ENCODE measurements around the gene PSMD6. TPM values are rescaled to one million over a fixed set of nuclear protein-coding genes. Genes with fewer than 3 reads are reported as not detected.

The PSMD6 gene
- total RNA-seq, 4 donors from 2014 or later = 37.3 to 48.7 (median 38.2) TPM

GRCh38 chr3:64057231-64057630 is 33.9 kb upstream of the PSMD6 start:
- no peaks in the 10 kb centered on the region for H3K36me3 ChIP-seq
- DNase-seq = no peak
- TF ChIP-seq POLR2A (IDR thresholded peaks at IDR 0.05) = no peak
- TF ChIP-seq CTCF (IDR thresholded peaks at IDR 0.05) = no peak

GRCh38 chr3:64056606-64057180 is 33.4 kb upstream of the PSMD6 start:
- no peak for DNase-seq
- H3K36me3 ChIP-seq = no peaks in the 10 kb centered on the region
- no peak overlapping the region for H3K27ac ChIP-seq
- no peaks in the 10 kb centered on the region for H3K4me1 ChIP-seq
- no peaks in the 10 kb centered on the region for H3K9me3 ChIP-seq
- no peak overlapping the region for H3K4me3 ChIP-seq
- no peaks in the 10 kb centered on the region for H3K27me3 ChIP-seq
- TF ChIP-seq POLR2A (IDR thresholded peaks at IDR 0.05) = no peak
- TF ChIP-seq CTCF (IDR thresholded peaks at IDR 0.05) = no peak

More at GRCh38 chr3:64057231-64057630, 33.9 kb upstream of the PSMD6 start:
- Histone ChIP-seq H3K27me3 (no peaks in the 10 kb centered on the region), H3K4me1 (no peaks in the 10 kb centered on the region), H3K27ac (no peak overlapping the region), H3K4me3 (no peak overlapping the region), H3K9me3 (no peaks in the 10 kb centered on the region)

GRCh38 chr3:64055076-64055475 is 31.8 kb upstream of the PSMD6 start:
- no peak for DNase-seq
- Histone ChIP-seq H3K4me3 (no peak overlapping the region), H3K27ac (no peak overlapping the region), H3K9me3 (no peaks in the 10 kb centered on the region), H3K4me1 (no peaks in the 10 kb centered on the region), H3K27me3 (no peaks in the 10 kb centered on the region), H3K36me3 (no peaks in the 10 kb centered on the region)
- no peak for TF ChIP-seq POLR2A (IDR thresholded peaks at IDR 0.05)
- TF ChIP-seq CTCF (IDR thresholded peaks at IDR 0.05) = no peak

GRCh38 chr3:64054488-64054887 is 31.2 kb upstream of the PSMD6 start:
- H3K36me3 ChIP-seq = no peaks in the 10 kb centered on the region
- H3K9me3 ChIP-seq = no peaks in the 10 kb centered on the region
- H3K4me3 ChIP-seq = no peak overlapping the region
- no peak overlapping the region for H3K27ac ChIP-seq
- DNase-seq = no peak
- H3K27me3 ChIP-seq = no peaks in the 10 kb centered on the region
- TF ChIP-seq POLR2A (IDR thresholded peaks at IDR 0.05) = no peak
- TF ChIP-seq CTCF (IDR thresholded peaks at IDR 0.05) = no peak
- no peaks in the 10 kb centered on the region for H3K4me1 ChIP-seq

- DNase-seq = no peak
- no peaks in the 10 kb centered on the region for H3K27me3 ChIP-seq
- no peaks in the 10 kb centered on the region for H3K4me1 ChIP-seq
- no peak overlapping the region for H3K27ac ChIP-seq
- no peaks in the 10 kb centered on the region for H3K36me3 ChIP-seq
- TF ChIP-seq POLR2A (IDR thresholded peaks at IDR 0.05) (no peak), CTCF (IDR thresholded peaks at IDR 0.05) (no peak)
- H3K4me3 ChIP-seq = no peak overlapping the region
- no peaks in the 10 kb centered on the region for H3K9me3 ChIP-seq
Measured at GRCh38 chr3:64053581-64053980, 30.3 kb upstream of the PSMD6 start.

- H3K4me1 ChIP-seq = no peaks in the 10 kb centered on the region
- no peaks in the 10 kb centered on the region for H3K9me3 ChIP-seq
- no peak overlapping the region for H3K4me3 ChIP-seq
- no peak overlapping the region for H3K27ac ChIP-seq
- no peak for DNase-seq
- no peaks in the 10 kb centered on the region for H3K27me3 ChIP-seq
- no peak for TF ChIP-seq POLR2A (IDR thresholded peaks at IDR 0.05)
- TF ChIP-seq CTCF (IDR thresholded peaks at IDR 0.05) = no peak
- no peaks in the 10 kb centered on the region for H3K36me3 ChIP-seq
Measured at GRCh38 chr3:64053117-64053516, 29.8 kb upstream of the PSMD6 start.

Measured in Peyer's patch (tissue), 4 donors.